COR-L47 (cell line): ENCODE results near the gene ZNF507.

Experiments
- DNase-seq: peaks from one replicate; lab custom pipeline; 2025; lab: John Stamatoyannopoulos, UW

The ZNF507 gene

DNA sequence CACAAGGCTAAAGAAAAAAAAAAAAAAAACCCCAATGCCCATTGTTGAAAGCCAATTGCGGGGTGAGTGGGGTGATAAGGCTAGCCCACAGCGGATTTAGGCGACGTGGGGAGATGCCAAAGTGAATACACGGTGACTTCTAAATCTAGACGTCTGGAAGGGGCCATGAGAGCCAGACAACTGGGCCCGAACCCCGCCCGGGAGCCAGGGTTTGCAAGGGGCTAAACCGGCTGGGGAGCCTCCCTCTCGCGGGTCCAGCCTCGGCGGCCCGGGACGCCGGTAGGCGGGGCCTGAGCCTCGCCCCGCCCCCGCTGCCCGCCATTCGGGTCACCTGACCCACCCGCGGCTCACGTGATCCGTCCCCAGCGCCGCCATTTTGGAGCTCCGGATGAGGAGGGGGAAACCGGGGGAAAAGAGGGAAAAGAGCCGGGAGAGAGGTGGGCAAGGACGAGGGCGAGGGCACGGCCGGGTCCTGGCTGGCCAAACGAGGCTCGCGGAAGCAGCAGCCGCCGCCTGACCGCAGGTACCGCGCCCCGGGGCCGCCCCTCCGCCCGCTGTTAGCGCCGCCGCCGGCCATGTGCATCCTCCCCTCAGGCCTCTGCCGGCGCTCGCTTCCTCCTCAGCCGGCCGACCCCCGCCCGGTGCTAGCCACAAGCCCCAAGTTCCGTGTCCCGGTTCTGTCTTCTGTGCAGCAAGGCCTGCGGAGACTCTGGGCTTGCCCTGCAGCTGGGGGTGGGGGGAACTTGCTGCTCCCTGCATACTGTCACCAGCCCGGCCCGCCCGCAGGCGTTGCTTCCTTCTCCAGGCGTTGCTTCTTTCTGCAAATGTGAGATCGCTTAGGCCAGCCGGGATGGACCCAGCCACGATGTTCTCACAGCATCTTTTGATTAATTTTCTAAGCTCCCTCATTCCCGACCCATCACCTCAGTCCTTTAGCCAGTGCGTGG is at the start of gene ZNF507:
Gene ZNF507, plus strand, starts transcription at position 350 of the 947 bp plus-strand sequence. CDS start 7,221 bp downstream, outside the sequence.
- peak; percentile 73 for DNase-seq

DNA sequence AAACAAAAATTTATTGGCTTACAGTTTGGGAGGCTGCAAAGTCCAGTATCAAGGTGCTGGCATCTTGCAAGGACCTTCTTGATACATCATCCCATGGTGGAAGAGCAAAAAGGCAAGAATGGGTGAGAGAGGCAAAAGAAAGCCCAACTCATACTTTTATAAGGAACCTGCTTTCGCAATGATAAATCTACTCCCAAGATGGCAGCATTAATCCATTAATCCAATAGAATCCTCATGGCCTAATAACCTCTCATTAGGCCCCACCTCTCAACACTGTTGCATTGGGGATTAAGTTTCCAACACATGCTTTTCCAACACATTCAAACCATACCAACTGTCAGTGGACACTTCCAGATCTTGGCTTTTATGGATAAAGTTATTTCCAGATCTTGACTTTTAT is 48.7 kb upstream of the ZNF507 start:
- DNase-seq, result no peak

GRCh38 chr19:32302778-32303177 is 42.6 kb upstream of the ZNF507 start:
- no peak for DNase-seq

GRCh38 chr19:32303193-32303592 is 42.2 kb upstream of the ZNF507 start:
- no peak for DNase-seq

GRCh38 chr19:32307591-32307990 is 37.8 kb upstream of the ZNF507 start:
- no peak for DNase-seq

DNA sequence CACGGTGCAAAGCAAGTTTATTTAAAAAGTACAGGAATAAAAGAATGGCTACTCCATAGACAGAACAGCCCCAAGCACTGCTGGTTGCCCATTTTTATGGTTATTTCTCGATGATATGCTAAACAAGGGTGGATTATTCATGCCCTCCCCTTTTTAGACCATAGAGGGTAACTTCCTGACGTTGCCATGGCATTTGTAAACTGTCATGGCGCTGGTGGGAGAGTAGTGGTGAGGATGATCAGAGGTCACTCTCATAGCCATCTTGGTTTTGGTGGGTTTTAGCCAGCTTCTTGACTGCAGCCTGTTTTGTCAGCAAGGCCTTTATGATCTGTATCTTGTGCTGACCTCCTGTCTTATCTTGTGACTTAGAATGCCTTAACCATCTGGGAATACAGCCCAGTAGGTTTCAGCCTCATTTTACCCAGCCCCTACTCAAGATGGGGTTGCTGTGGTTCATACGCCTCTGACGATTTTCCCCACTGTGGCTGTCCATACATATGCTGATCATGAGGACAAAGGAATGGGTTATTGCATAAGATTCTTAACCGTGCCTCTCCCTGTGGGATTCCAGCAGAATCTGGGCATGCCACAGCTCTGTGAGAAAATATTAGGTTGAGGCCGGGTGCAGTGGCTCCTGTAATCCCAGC is 36.9 kb upstream of the ZNF507 start:
- DNase-seq, result no peak

DNA sequence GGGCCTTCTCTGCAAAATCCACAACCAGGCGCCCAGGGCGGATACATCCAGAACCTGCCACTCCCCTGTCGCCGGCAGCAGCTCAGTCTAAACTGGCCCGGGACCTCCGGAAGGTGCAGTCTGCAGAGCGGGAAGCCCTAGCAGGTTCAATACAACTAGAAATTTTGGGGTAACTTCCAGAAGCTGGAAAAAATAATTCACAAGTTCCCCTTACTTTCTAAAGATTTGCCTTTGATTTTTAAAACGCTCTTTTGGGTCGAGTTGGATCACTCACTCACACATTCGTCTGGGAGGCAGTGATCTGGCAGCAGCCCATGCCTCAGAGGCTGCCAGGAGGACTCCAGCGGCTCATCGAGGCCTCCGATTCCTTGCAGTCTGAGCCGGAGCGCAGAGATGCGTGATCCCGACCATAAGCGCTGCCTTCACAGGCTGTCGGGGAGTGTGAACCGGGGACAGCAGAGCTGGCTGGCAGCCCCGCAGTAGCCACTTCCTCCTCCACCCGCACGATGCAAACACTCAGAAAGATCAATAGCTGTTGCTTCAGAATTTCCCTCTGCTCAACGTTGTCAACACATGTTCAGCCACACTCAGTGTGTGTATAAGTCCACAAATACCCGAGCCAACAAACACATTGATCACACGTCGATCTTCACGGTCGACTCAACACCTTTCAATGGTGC is 35.6 kb upstream of the ZNF507 start:
- DNase-seq, result no peak

GRCh38 chr19:32311371-32311770 is 34.0 kb upstream of the ZNF507 start:
- no peak for DNase-seq

DNA sequence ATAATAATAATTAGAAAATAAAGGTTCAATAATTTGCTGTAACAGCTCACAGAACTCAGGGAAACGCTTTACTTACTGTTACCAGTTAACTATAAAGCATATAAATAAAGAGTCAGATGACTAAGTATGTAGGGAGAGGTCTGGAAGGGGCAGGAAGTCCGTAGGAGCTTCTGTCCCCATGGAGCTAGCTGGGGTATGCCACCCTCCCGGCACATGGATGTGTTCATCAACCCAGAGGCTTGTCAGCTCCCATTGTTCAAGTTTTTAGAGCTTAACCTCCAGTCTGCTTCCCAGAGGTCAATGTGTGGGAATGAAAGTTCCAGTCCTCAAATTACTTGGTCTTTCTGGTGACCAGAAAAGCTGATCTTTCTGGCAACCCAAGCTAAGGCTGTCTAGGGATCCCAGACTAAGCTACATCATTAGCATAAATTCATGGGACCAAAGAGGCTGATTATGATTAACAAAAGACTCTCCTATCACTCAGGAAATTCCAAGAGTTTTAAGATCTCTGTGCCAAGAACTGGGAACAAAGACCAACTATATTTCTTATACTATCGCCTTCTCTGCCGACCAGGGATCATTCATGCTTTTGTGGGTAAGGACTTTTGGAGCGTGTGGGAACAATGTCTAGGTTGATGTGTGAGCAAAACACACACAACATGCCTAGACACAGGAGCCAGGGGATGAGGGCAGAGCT is 31.7 kb upstream of the ZNF507 start:
- DNase-seq, result no peak

- no peak for DNase-seq
Measured at GRCh38 chr19:32316034-32316433, 29.4 kb upstream of the ZNF507 start.

GRCh38 chr19:32317086-32317485 is 28.3 kb upstream of the ZNF507 start:
- DNase-seq, result no peak

DNA sequence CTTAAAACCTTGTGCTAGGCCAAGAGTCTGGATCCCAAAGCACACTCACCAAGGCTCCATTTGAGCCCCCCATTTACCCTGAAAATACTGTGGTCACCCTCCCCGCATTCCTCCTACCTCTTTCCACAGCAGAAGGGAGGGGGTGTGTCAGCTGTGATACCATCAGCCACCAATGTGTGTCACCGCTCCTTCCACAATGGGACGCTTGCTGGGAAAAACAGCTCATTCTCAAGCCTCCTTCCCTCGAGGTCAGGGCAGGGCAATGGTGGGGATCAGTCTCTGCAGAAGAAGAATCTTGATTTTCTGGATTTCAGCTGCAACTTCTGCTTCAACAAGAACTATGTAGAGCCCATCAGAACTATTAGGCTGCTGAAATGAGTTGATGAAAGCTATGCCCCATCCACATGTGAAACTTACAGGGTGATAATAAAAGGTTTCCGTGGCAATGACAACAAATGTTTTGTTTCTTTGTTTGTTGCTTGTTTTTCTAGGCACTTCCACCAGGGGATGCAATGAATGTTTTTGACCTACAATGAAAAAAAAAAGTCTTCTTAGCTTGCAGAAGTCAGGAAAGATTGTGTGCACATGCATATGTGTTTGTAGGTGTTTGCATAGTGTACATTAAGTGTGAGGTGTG is 26.4 kb upstream of the ZNF507 start:
- DNase-seq, result no peak

DNA sequence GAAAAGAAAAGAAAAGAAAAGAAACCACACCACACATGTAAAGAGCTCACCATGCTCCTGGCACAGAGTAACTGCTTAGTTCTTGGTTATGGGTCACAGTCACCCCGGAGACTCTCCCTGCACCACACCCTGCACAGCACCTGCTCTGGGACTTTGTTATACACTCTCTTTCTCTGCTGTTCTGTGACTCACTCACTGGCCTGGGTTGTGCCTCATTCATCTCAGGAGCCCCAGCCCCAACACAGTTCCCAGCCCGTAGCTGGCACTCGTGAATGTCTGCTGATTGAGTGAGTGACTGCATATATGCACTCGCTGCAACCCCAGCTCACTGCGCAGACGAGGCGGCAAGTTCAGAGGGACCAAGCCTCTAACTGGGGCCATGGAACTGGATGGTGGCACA is 22.9 kb upstream of the ZNF507 start:
- DNase-seq, result no peak

- no peak for DNase-seq
Measured at GRCh38 chr19:32324631-32325285, 20.7 kb upstream of the ZNF507 start.

- DNase-seq, result no peak
Measured at GRCh38 chr19:32330213-32330857, 15.1 kb upstream of the ZNF507 start.

DNA sequence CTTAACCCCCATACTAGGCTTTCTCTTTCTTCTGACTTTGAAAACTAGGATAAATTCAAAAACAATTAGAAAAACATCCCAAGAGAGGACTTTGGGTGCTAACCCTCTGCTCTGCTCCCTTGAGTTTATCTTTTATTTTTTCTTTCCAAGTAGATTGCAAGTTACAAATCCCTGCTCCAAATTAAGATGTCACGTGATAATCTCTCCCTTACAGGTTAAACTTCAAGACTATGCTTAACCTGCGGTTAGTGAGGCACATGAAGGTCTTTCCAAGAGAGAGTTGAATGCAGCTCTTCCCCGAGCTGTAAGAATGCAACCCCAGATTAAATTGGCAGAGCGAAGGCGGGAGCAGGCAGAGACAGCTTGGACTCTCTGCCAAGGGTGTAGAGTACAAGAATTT is 12.2 kb upstream of the ZNF507 start:
- no peak for DNase-seq

DNA sequence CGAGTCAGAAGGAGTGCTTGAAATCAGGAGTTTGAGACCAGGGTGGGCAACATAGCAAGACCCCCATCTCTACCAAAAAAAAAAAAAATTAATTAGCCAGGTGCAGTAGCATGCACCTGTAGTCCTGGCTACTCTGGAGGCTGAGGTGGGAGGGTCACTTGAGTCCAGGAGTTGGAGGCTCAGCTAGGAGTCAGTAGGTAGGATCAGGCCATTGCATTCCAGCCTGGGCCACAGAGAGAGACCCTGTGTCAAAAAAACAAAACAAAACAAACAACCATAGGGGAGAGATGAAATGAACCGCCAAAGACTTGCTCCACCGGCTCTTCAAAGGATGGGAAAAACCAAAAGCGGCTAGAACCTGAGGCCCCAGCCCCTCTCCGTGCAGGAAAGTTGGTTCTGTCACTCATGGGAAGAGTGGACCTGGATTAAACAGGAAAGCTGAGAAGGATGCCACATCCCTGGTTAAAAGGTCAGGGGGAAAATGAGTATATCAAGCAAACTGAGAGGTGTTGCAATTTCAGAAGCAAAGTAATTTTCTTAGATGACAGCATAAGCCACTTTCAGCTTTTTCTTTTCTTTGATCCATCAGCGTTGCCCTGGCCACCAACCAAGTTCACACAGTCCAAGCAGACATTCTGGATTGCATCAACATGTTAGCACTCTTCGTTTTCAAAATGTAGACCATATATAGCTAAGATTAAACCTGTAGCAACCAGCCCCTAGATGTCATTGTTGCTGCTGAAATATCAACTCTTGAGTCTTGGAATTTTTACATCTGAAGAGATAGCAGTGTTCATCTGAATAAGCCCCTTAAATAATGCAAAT is 8.9 kb upstream of the ZNF507 start:
- DNase-seq, result no peak

- no peak for DNase-seq
Measured at GRCh38 chr19:32337084-32337808, 8.2 kb upstream of the ZNF507 start.

GRCh38 chr19:32339423-32339822 is 6.0 kb upstream of the ZNF507 start:
- no peak for DNase-seq
